Activated CD4-positive, alpha-beta memory T cell treated with anti-CD3 and anti-CD28 coated beads for 36 hours (primary cell): ENCODE measurements around the gene PRR7. TPM values are rescaled to one million over a fixed set of nuclear protein-coding genes. Genes with fewer than 3 reads are reported as not detected.
A peak's percentile ranks its signal among the peaks of the same experiment; 100 is the strongest.

Experiments used
- CTCF ChIA-PET: fragments of 350-600 bp; sonication (Branson Sonifier 250); formaldehyde crosslinking; loops from one replicate; lab custom pipeline; 2021; ENCODE audit warnings: antibody characterized with exemption, inconsistent platforms; lab: Charles Lee
- POLR2A ChIA-PET: fragments of 350-600 bp; sonication (Branson Sonifier 250); formaldehyde crosslinking; loops from one replicate; lab custom pipeline; 2021; ENCODE audit warnings: antibody characterized with exemption; lab: Charles Lee
- DNase-seq: peaks from one replicate; pipeline ENCODE4 v3.0.0-alpha.2; 2020
- H3K27ac Mint-ChIP-seq: one replicate; pipeline ENCODE4 v1.8.0; 2021; ENCODE audit warnings: mixed read lengths
- H3K27me3 Mint-ChIP-seq: one replicate; pipeline ENCODE4 v1.8.0; 2021; ENCODE audit warnings: mixed read lengths
- H3K36me3 Mint-ChIP-seq: one replicate; pipeline ENCODE4 v1.8.0; 2021; ENCODE audit warnings: mixed read lengths
- H3K4me1 Mint-ChIP-seq: one replicate; pipeline ENCODE4 v1.8.0; 2021; ENCODE audit warnings: low read depth, mixed read lengths
- H3K4me3 Mint-ChIP-seq: one replicate; pipeline ENCODE4 v1.8.0; 2021; ENCODE audit warnings: mild to moderate bottlenecking, mixed read lengths
- H3K9me3 Mint-ChIP-seq: one replicate; pipeline ENCODE4 v1.8.0; 2021; ENCODE audit warnings: mixed read lengths
- intact Hi-C: fragments of 100-400 bp; cut with micrococcal nuclease; formaldehyde crosslinking; loops from one replicate; pipeline ENCODE4 v1.15.1; 2023
- total RNA-seq, 2 experiments: library from RNA; stranded (reverse); gene quantifications; one replicate each; pipeline ENCODE4 v1.2.3, GENCODE V29; 2021

PRR7 gene
- total RNA-seq, 2 experiments from 2014 or later = 13.3 to 13.6 TPM

DNA sequence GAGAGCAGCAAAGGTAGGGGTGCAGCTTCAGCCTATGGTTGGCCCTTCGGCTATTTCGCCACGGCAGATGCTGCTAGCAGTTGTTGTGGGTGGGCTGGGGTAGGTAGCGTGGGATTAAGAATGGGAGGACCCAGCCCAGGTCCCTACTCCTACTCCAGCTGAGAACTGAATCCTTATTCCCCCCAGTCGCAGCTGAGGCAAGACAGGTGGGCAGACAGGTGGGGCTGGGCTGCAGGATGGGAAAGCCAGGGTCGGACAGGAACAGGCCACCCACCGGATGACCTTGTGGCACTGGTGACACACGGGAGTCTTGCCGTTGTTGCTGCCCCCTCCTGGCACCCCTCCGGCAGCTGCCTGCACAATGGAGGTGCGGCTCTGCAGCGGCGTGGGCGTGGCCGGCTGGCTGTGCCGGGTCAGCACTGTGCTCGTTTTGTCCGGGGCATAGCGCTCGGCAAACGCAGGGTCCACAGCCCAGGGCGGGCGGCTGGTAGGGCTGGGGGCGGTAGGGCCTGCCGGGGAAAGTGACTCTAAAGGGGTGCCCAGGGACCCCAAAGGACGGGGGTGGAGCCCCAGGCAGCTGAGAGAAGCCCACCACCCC is 42.6 kb downstream of the PRR7 start:
- no peak overlapping the region for H3K27ac Mint-ChIP-seq
- ChIA-PET CTCF (no interaction called here), POLR2A (no interaction called here)
- no peak overlapping the region for H3K4me3 Mint-ChIP-seq
- DNase-seq = no peak
- peaks cover 15% of the 10 kb centered on the region for H3K36me3 Mint-ChIP-seq
- H3K4me1 Mint-ChIP-seq = peaks cover 6% of the 10 kb centered on the region
- no peaks in the 10 kb centered on the region for H3K27me3 Mint-ChIP-seq
- no peaks in the 10 kb centered on the region for H3K9me3 Mint-ChIP-seq
- intact Hi-C loops = no loop called here

DNA sequence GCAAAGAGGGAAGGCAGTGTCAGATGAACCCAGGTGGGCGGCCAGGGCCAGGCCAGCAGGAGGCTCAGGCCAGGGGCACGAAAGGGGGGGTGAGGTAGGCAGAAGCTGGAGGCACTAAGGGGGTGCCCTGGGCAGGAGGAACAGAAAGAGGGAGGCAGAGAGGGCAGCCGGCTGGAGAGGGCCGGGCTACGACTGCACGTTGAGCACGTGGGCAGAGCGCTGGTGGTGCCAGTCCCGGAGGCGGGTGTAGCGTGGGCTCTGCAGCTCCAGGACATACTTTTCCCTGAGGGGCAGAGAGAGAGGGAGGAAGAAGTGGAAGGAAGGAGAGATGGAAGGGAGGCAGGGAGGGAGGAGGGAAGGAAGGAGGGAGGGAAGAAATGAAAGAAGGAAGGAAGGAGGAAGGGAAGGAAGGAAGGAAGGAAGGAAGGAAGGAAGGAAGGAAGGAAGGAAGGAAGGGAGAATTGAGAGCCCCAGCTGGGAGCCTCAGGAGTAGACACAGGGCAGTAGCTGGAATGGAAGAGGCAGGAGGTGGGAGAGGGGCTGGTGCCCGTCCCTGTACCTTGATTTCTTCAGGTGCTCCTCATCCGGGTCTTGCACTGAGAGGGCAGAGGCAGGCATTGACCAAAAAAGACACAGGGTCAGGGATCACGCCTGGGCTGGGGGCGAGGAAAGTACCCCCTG is 43.8 kb downstream of the PRR7 start:
- ChIA-PET POLR2A (no interaction called here), CTCF (no interaction called here)
- no peaks in the 10 kb centered on the region for H3K27me3 Mint-ChIP-seq
- H3K4me1 Mint-ChIP-seq = peaks cover 15% of the 10 kb centered on the region
- H3K27ac Mint-ChIP-seq = no peak overlapping the region
- DNase-seq = no peak
- peaks cover 15% of the 10 kb centered on the region for H3K36me3 Mint-ChIP-seq
- intact Hi-C loops = no loop called here
- no peak overlapping the region for H3K4me3 Mint-ChIP-seq
- H3K9me3 Mint-ChIP-seq = no peaks in the 10 kb centered on the region

DNA sequence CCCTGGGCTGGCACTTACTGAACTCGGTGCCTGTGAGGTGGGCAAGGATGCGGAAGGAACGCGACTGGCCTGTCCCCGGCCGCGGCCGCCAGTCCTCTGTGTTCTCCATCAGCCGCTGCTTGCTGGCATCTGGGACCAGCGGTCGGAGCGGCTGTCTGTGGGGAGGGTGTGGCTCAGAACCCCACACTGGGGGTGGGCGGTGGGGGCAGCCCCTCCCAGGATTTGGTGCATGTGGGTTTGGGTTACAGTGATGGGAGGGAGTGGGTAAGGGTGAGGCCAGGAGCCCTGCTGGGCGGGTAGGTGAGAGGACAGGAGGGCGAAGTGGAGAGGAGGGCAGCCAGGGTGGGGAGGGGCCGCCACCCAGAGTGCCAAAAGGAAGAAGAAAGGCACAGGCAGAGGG is 44.4 kb downstream of the PRR7 start:
- Mint-ChIP-seq H3K27me3 (no peaks in the 10 kb centered on the region), H3K36me3 (peaks cover 15% of the 10 kb centered on the region), H3K27ac (no peak overlapping the region), H3K4me1 (peaks cover 15% of the 10 kb centered on the region), H3K4me3 (no peak overlapping the region), H3K9me3 (no peaks in the 10 kb centered on the region)
- DNase-seq = no peak
- POLR2A ChIA-PET = no interaction called here
- CTCF ChIA-PET = no interaction called here
- intact Hi-C loops = no loop called here

DNA sequence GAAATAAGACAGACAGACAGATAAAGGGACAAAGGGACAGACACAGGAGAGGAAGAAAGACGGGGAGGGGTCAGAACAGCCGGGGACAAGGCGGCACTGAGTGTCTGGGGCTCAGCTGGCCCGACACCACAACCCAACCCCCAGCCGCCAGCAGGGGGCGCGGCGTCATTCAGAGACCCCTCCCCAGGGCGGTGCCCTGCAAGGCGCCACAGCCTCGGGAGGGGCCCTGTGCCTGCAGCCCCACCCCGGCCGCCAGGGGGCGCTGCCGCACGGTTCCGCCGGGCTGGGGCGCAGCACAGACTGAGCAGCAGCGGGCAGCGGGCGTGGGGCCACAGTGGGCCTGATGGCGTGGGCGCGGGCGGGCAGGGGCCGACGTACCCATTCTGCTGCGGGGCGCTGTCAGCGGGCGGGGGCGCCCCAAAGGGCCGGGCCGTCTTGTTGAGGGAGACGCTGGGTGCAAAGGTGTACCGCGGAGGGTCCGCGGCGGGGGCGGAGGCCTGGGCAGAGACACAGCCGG is 44.9 kb downstream of the PRR7 start:
- H3K9me3 Mint-ChIP-seq = no peaks in the 10 kb centered on the region
- ChIA-PET POLR2A (no interaction called here), CTCF (interaction anchor here (1.0 kb wide), 1 partner anchor 9 kb away, joined by 5 read pairs; no protein-coding TSS in a partner anchor)
- H3K4me3 Mint-ChIP-seq = no peak overlapping the region
- H3K36me3 Mint-ChIP-seq = peaks cover 15% of the 10 kb centered on the region
- H3K4me1 Mint-ChIP-seq = peaks cover 15% of the 10 kb centered on the region
- H3K27ac Mint-ChIP-seq = no peak overlapping the region
- H3K27me3 Mint-ChIP-seq = no peaks in the 10 kb centered on the region
- peak; percentile 46 for DNase-seq
- intact Hi-C loops = no loop called here

DNA sequence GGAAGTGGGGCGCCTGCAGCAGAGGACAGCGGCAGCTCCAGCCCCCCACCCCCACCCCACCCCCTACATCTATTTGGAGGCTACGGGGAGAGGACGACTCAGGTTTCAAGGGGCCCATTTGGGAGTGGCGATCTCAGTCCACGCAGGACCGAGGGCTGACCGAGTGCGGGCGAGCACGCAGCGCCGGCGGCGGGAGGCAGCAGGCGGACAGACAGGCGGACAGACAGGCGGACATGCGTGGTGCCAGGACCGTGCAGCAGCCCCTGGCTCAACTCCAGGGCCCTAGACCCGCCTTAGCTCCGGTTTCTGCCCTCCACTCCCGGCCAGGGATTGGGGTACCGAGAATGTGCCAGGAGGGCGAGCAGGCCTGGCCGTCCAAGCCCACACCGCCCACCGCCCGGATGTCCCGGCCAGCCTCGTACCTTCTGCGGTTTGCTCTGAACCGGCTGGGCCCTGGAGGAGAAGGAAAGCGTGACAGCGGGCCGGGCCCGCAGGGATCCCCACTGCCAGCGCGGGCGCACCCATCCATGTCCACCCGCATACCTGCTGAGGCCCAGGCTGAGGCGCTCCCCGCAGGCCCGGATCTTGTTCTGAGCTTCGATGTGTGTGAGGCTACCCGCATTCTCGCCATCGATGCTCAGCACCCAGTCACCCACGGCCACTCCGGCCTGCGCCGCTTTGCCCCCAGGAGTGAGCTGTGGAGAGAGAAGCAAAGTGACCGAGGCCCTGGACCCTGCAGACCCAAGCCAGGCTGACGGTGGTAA is 45.6 kb downstream of the PRR7 start:
- Mint-ChIP-seq H3K4me1 (peaks cover 15% of the 10 kb centered on the region), H3K27ac (no peak overlapping the region)

DNA sequence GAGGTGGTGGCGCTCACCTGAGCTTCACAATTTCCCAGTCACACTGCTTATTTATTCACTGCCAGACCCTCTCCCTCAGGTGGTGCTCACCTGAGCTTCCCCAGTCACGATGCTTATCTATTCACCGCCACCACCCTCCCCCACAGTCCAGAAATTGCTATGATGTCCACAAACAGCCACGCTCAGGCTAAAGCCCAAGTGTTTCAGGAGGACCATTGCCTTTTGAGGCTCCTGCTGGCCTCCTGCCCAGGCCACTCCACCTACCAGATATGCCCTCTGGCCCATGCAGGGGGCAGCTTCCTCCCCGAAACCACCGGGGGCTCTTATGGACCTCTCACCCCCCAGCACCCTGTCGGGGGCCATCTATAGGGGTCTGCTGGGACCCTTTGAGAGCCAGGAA is 46.2 kb downstream of the PRR7 start:
- H3K9me3 Mint-ChIP-seq = no peaks in the 10 kb centered on the region
- H3K27me3 Mint-ChIP-seq = no peaks in the 10 kb centered on the region
- intact Hi-C loops = no loop called here
- H3K27ac Mint-ChIP-seq = no peak overlapping the region
- no peak overlapping the region for H3K4me3 Mint-ChIP-seq
- peaks cover 12% of the 10 kb centered on the region for H3K36me3 Mint-ChIP-seq
- no peak for DNase-seq
- peaks cover 17% of the 10 kb centered on the region for H3K4me1 Mint-ChIP-seq
- CTCF ChIA-PET = interaction anchor here (0.6 to 3.8 kb wide), 9 partner anchors 10 to 1284 kb away, joined by 3 to 26 read pairs (median 3); partner anchors contain the start of gene DDX41
- POLR2A ChIA-PET = no interaction called here

More for the DNA sequence above, 45.6 kb downstream of the PRR7 start:
- H3K27me3 Mint-ChIP-seq = no peaks in the 10 kb centered on the region
- no peak overlapping the region for H3K4me3 Mint-ChIP-seq
- ChIA-PET CTCF (interaction anchor here (0.6 to 3.8 kb wide), 8 partner anchors 9 to 1284 kb away, joined by 3 to 26 read pairs (median 3); partner anchors contain the start of gene DDX41), POLR2A (no interaction called here)
- H3K36me3 Mint-ChIP-seq = peaks cover 14% of the 10 kb centered on the region
- intact Hi-C loops = no loop called here
- H3K9me3 Mint-ChIP-seq = no peaks in the 10 kb centered on the region
- DNase-seq = no peak

DNA sequence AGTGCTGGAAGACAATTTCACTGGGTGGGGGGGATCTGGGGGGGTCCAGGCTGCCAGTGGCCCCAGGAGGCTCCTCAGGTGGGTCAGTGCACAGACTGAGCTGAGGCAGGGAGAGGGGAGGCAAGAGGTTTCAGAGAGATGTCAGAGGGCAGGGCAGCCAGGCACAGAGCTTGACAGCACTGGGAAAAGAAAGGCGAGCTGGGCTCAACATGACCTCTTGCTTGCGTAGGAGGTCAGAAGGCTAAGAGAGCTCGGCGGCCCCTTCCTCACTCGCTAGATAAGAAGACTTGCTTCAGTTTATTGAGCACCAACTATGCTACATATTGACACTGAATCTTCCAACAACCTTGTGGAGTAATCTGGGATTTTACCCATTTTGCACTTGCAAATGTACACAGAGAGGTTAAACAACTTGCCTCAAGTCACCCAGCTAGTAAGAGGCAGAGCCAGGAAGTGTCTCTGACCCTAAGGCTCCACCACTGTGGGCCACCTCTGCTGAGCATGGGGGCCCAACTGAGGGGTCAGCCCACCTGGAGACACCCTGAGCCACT is 47.3 kb downstream of the PRR7 start:
- CTCF ChIA-PET = interaction anchor here (0.6 to 3.8 kb wide), 7 partner anchors 23 to 184 kb away, joined by 3 to 26 read pairs (median 8); partner anchors contain the start of gene DDX41
- DNase-seq = no peak
- Mint-ChIP-seq H3K36me3 (peaks cover 9% of the 10 kb centered on the region), H3K27ac (peak overlapping the region; percentile 79), H3K4me3 (no peak overlapping the region), H3K27me3 (peaks cover 7% of the 10 kb centered on the region), H3K4me1 (peaks cover 24% of the 10 kb centered on the region), H3K9me3 (no peaks in the 10 kb centered on the region)
- intact Hi-C loops = no loop called here
- POLR2A ChIA-PET = interaction anchor here (1.1 kb wide), 1 partner anchor 39 kb away, joined by 3 read pairs; no protein-coding TSS in a partner anchor

DNA sequence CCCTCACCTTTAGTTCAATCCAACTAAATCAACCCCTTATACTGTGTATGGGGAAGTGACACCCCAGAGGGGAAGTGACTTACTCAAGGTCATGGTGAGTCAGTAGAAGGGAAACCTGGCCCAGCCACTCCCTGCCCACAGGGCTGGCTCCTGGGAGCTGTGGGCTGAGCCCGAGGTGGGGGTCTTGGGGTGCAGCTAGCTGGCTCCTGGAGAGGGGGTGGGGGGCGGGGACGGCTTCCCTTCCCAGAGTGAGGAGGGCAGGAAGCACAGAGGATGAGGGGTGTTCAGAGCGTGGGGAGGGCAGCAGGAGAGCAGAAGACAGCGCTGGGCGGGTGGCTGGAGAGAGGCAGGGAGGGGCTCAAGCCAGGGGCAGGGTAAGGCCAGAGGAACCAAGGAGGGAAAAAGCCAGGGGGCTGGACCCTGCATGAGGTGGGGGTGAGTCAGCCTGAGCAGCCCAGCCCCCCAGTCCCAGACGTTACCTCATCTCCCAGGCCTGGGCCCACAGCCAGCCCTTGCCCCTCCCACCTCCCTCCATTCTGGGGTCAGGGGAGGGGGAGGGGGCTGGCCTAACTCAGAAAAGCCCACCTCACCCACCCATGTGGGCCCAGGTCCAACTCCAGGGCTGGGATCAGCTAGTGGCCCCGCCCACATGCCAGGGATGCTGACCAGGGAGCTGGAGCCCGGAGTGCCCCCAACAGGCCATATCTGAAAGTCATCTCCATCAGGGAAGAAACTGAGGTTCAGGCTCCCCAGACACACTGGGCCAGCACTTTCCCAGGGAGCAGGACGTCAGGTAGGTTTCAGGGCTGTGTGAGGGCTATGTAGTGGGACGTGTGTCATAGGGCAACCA is 48.0 kb downstream of the PRR7 start:
- H3K4me3 Mint-ChIP-seq = no peak overlapping the region
- peaks cover 24% of the 10 kb centered on the region for H3K4me1 Mint-ChIP-seq
- peak; percentile 61 for DNase-seq
- no peaks in the 10 kb centered on the region for H3K9me3 Mint-ChIP-seq
- intact Hi-C loops = loop anchor here (5.0 kb wide), 1 partner anchor 382 kb away; no protein-coding TSS in a partner anchor
- ChIA-PET POLR2A (interaction anchor here (0.6 to 1.3 kb wide), 3 partner anchors 21 to 65 kb away, joined by 3 read pairs; no protein-coding TSS in a partner anchor), CTCF (interaction anchor here (0.6 to 4.2 kb wide), 9 partner anchors 22 to 185 kb away, joined by 3 to 26 read pairs (median 8); partner anchors contain the start of genes DDX41 and GRK6)
- H3K27me3 Mint-ChIP-seq = peaks cover 8% of the 10 kb centered on the region
- peaks cover 9% of the 10 kb centered on the region for H3K36me3 Mint-ChIP-seq
- peak overlapping the region; percentile 79 for H3K27ac Mint-ChIP-seq

DNA sequence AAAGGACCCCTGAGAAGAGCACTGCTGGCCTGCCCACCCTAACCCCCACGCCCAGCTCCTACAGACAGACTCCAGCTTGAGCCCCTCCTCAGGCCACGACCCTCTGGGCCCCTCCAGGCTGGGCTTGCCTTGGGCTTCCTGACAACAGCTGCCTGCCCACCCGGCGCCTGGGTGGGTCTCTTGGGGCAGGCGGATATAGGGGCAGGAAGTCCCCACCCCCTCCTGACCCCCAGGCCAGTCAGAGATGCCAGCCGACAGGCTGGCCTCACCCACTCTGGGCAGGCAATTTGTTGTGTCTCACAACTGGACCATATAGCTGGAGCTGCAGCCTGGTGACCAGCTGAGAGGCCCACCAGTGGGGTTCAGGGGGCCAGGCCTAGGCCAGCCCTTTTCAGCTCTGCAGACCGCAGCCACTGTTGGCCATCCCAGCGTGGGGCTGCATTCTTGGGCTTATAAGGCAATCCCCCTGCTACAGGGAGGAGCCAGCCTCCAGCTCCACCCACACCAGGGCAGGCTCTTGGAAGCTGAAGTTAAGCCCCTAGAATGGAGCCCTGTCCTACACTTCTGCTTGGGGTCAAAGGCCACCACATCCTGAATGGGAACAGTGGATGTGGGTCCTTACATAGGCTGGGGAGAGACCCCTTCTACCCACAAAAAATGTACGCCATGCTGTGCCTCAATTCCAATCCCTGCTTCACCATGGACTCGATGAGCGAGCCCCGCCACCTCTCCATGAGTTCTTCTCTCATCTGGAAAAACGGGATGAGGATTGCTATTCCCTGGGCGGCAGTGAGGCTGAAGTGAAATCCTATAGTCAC is 48.8 kb downstream of the PRR7 start:
- POLR2A ChIA-PET = interaction anchor here (0.6 to 1.3 kb wide), 3 partner anchors 19 to 66 kb away, joined by 3 read pairs; no protein-coding TSS in a partner anchor
- Mint-ChIP-seq H3K4me3 (peak overlapping the region; percentile 60), H3K4me1 (peaks cover 24% of the 10 kb centered on the region), H3K36me3 (peaks cover 5% of the 10 kb centered on the region), H3K9me3 (no peaks in the 10 kb centered on the region), H3K27ac (no peak overlapping the region), H3K27me3 (peaks cover 8% of the 10 kb centered on the region)
- DNase-seq = no peak
- intact Hi-C loops = loop anchor here (2.0 to 5.0 kb wide), 3 partner anchors 17 to 383 kb away; no protein-coding TSS in a partner anchor
- CTCF ChIA-PET = interaction anchor here (1.6 to 4.2 kb wide), 5 partner anchors 38 to 106 kb away, joined by 4 to 26 read pairs (median 18); partner anchors contain the start of gene GRK6
